Measurements from ENCODE around the gene CDKN2AIP.

The CDKN2AIP gene

GRCh38 chr4:183399616-183400015 lies 44.8 kb upstream of the CDKN2AIP start:
- H3K4me3 ChIP-seq (ENCODE audit: low read depth, low read length), result no peak overlapping the region
- TF ChIP-seq CTCF (IDR thresholded peaks at IDR 0.05; ENCODE audit: low read depth, low read length), result no peak

- TF ChIP-seq CTCF (IDR thresholded peaks at IDR 0.05; ENCODE audit: low read depth, low read length), result no peak
- H3K4me3 ChIP-seq (ENCODE audit: low read depth, low read length), result no peak overlapping the region
Observed at GRCh38 chr4:183400035-183400434, 44.4 kb upstream of the CDKN2AIP start.

GRCh38 chr4:183401473-183401872 lies 43.0 kb upstream of the CDKN2AIP start:
- TF ChIP-seq CTCF (IDR thresholded peaks at IDR 0.05; ENCODE audit: low read depth, low read length), result no peak

GRCh38 chr4:183402771-183403170 lies 41.7 kb upstream of the CDKN2AIP start:
- no peak overlapping the region for H3K4me3 ChIP-seq (ENCODE audit: low read depth, low read length)
- TF ChIP-seq CTCF (IDR thresholded peaks at IDR 0.05; ENCODE audit: low read depth, low read length), result no peak

More at GRCh38 chr4:183401473-183401872, 43.0 kb upstream of the CDKN2AIP start:
- H3K4me3 ChIP-seq (ENCODE audit: low read depth, low read length), result no peak overlapping the region

GRCh38 chr4:183403486-183403885 lies 41.0 kb upstream of the CDKN2AIP start:
- no peak overlapping the region for H3K4me3 ChIP-seq (ENCODE audit: low read depth, low read length)
- no peak for TF ChIP-seq CTCF (IDR thresholded peaks at IDR 0.05; ENCODE audit: low read depth, low read length)

GRCh38 chr4:183403961-183404360 lies 40.5 kb upstream of the CDKN2AIP start:
- no peak overlapping the region for H3K4me3 ChIP-seq (ENCODE audit: low read depth, low read length)
- no peak for TF ChIP-seq CTCF (IDR thresholded peaks at IDR 0.05; ENCODE audit: low read depth, low read length)

- no peak for TF ChIP-seq CTCF (IDR thresholded peaks at IDR 0.05; ENCODE audit: low read depth, low read length)
- no peak overlapping the region for H3K4me3 ChIP-seq (ENCODE audit: low read depth, low read length)
Observed at GRCh38 chr4:183405303-183405702, 39.1 kb upstream of the CDKN2AIP start.
